ENCODE data around the gene GLB1L2.

GRCh38 chr11:134385171-134385570, 53.4 kb downstream of the GLB1L2 start:
- no peak for TF ChIP-seq CTCF (IDR thresholded peaks at IDR 0.05 in 8 of 11, conservative IDR thresholded peaks at IDR 0.05 in 3 of 11)
- TF ChIP-seq POLR2A (IDR thresholded peaks at IDR 0.05), result no peak
- TF ChIP-seq POLR2AphosphoS5 (IDR thresholded peaks at IDR 0.05), result no peak

Data from spleen (tissue), 7 donors.